Spleen (tissue), 7 donors: Measurements from ENCODE around the gene PRR20A.
"Not testable (repeated sequence)": the region's sequence is repeated elsewhere in the genome, so short reads cannot be mapped to it uniquely, and the experiment has no call there.

Experiments
- CTCF ChIP-seq, 11 experiments: fragments of 200-600 bp in 7 of 11; fragments of 450-650 bp in 4 of 11; sonication (generic) in 4 of 11; IDR thresholded peaks in 8 of 11; conservative IDR thresholded peaks in 3 of 11; 1 replicate in 7 of 11; 2 replicates in 4 of 11; pipeline versions ENCODE4 v1.4.0 to v1.8.0; 2016 to 2021; ENCODE audit warnings: antibody characterized with exemption in 11 of 11, inconsistent platforms in 4 of 11, mild to moderate bottlenecking in 1 of 11
- POLR2A ChIP-seq, 3 donors: fragments of 450-650 bp; IDR thresholded peaks; one replicate each; pipeline ENCODE4 v1.5.1; 2017; ENCODE audit warnings: antibody characterized with exemption in 3 of 3, mild to moderate bottlenecking in 1 of 3
- POLR2AphosphoS5 ChIP-seq, 3 donors: sonication (generic); formaldehyde crosslinking; IDR thresholded peaks; one replicate each; pipeline ENCODE4 v1.5.1; 2017; ENCODE audit warnings: antibody characterized with exemption in 3 of 3
- donor health status: DM: no; HTN: no; CAD: no; lungs with moderate emphysema.
- donor health status: DM: no; HTN: no; CAD: no.
- donor health status: DM: no; HTN: no; CAD: no.

GRCh38 chr13:57153761-57154160 lies 13.0 kb downstream of the PRR20A start, which contains the start of gene PRR20C:
- not testable (repeated sequence) for TF ChIP-seq CTCF (IDR thresholded peaks at IDR 0.05 in 8 of 11, conservative IDR thresholded peaks at IDR 0.05 in 3 of 11); POLR2AphosphoS5 (IDR thresholded peaks at IDR 0.05); POLR2A (IDR thresholded peaks at IDR 0.05)
